GM12878 (cell line): ENCODE data around the gene GLA. TPM values are rescaled to one million over a fixed set of nuclear protein-coding genes. Genes with fewer than 3 reads are reported as not detected.

ENCODE experiments used
- ATAC-seq: fragments of 200-7000 bp; cut with Tn5 transposase; 3 replicates; pipeline ENCODE4 v1.9.1; 2020; ENCODE audit warnings: mild to moderate bottlenecking, moderate library complexity
- BruUV-seq: library from RNA; stranded (reverse); fragments of 400-500 nt; replicated peaks from 2 replicates; lab custom pipeline; 2021; lab: Mats Ljungman, UMichigan
- CTCF ChIA-PET: fragments of 300-600 bp; sonication (Branson Sonifier 250); formaldehyde crosslinking; extraction: SDS; loops from one replicate; lab custom pipeline; 2021; ENCODE audit warnings: inconsistent platforms; lab: Yijun Ruan, JAX
- POLR2A ChIA-PET: fragments of 350-600 bp; formaldehyde crosslinking; extraction: SDS; loops from one replicate; lab custom pipeline; 2021; ENCODE audit warnings: inconsistent platforms; lab: Charles Lee
- RAD21 ChIA-PET: fragments of 300-600 bp; sonication (Branson Sonifier 250); formaldehyde crosslinking; loops from one replicate; lab custom pipeline; 2023; ENCODE audit warnings: antibody characterized with exemption; ENCODE audit not compliant: unreplicated experiment; lab: Charles Lee
- SMC1A ChIA-PET: fragments of 300-600 bp; sonication (Branson Sonifier 250); formaldehyde crosslinking; loops from one replicate; lab custom pipeline; 2023; ENCODE audit not compliant: unreplicated experiment, uncharacterized antibody; lab: Charles Lee
- DNase-seq: peaks from one replicate; pipeline ENCODE4 v3.0.0-alpha.2; 2011; ENCODE audit warnings: low read depth, low spot score
- FAIRE-seq: peaks from 3 replicates; lab custom pipeline; 2011; peaks lifted over from hg19 to GRCh38; lab: Jason Lieb, UNC
- H2AFZ ChIP-seq: 2 replicates; pipeline ENCODE4 v1.6.0; 2011; ENCODE audit warnings: low read depth, low read length, control low read depth; ENCODE audit not compliant: control insufficient read depth
- H3K27ac ChIP-seq: 2 replicates; pipeline ENCODE4 v1.5.1; 2011; ENCODE audit warnings: control low read depth; ENCODE audit not compliant: control insufficient read depth, insufficient read depth
- H3K27me3 ChIP-seq, 2 experiments: replicated peaks in 1 of 2; 2 replicates each; pipeline versions ENCODE4 v1.6.0 to v1.6.1; 2011; ENCODE audit warnings: low read length in 1 of 2; ENCODE audit not compliant: control insufficient read depth in 2 of 2, insufficient read depth in 2 of 2
- H3K36me3 ChIP-seq, 2 experiments: 2 replicates each; pipeline ENCODE4 v1.5.1; 2011; ENCODE audit warnings: low read length in 1 of 2; ENCODE audit not compliant: control insufficient read depth in 2 of 2, insufficient read depth in 2 of 2
- H3K4me1 ChIP-seq: 2 replicates; pipeline ENCODE4 v1.6.1; 2011; ENCODE audit warnings: mild to moderate bottlenecking, low read length, moderate library complexity, mixed read lengths; ENCODE audit not compliant: control insufficient read depth, insufficient read depth
- H3K4me2 ChIP-seq: 2 replicates; pipeline ENCODE4 v1.6.0; 2011; ENCODE audit warnings: control low read depth; ENCODE audit not compliant: control insufficient read depth, insufficient read depth
- H3K4me3 ChIP-seq: fragments of 200-600 bp; sonication (generic); 2 replicates; pipeline ENCODE4 v1.5.1; 2016
- H3K79me2 ChIP-seq: 2 replicates; pipeline ENCODE4 v1.6.0; 2011; ENCODE audit warnings: low read length; ENCODE audit not compliant: control insufficient read depth, insufficient read depth
- H3K9ac ChIP-seq: 2 replicates; pipeline ENCODE4 v1.8.0; 2011; ENCODE audit warnings: low read length, control low read depth, mixed read lengths; ENCODE audit not compliant: control insufficient read depth, insufficient read depth
- H3K9me3 ChIP-seq: replicated peaks from 3 replicates; pipeline ENCODE4 v1.5.1; 2011; ENCODE audit warnings: mild to moderate bottlenecking, low read length; ENCODE audit not compliant: control insufficient read depth, insufficient read depth
- H4K20me1 ChIP-seq: 2 replicates; pipeline ENCODE4 v1.6.0; 2011; ENCODE audit not compliant: control insufficient read depth, insufficient read depth
- ATF7 ChIP-seq: fragments of 450-650 bp; IDR thresholded peaks from 2 replicates; pipeline ENCODE4 v1.6.1; 2016; ENCODE audit warnings: low read depth, mild to moderate bottlenecking
- BACH1 ChIP-seq: fragments of 450-650 bp; IDR thresholded peaks from 2 replicates; pipeline ENCODE4 v1.6.1; 2017; ENCODE audit warnings: mild to moderate bottlenecking, borderline replicate concordance
- IKZF2 ChIP-seq, 2 experiments: fragments of 450-650 bp; IDR thresholded peaks; 2 replicates each; pipeline ENCODE4 v1.6.1; 2017; ENCODE audit warnings: mild to moderate bottlenecking in 2 of 2, moderate library complexity in 2 of 2
- SIN3A ChIP-seq: IDR thresholded peaks from 2 replicates; pipeline ENCODE4 v1.6.1; 2012; ENCODE audit warnings: low read depth, low read length, improper control_type of control experiment
- SP1 ChIP-seq: IDR thresholded peaks from one replicate; pipeline ENCODE4 v1.6.1; 2011; ENCODE audit warnings: low read depth, low read length
- TCF7 ChIP-seq: IDR thresholded peaks from 2 replicates; pipeline ENCODE4 v1.6.1; 2014; ENCODE audit warnings: antibody characterized with exemption, borderline replicate concordance
- ZNF384 ChIP-seq: IDR thresholded peaks from 2 replicates; pipeline ENCODE4 v1.6.1; 2012; ENCODE audit warnings: low read depth, mild to moderate bottlenecking, low read length, improper control_type of control experiment, borderline replicate concordance
- ZZZ3 ChIP-seq: IDR thresholded peaks from 2 replicates; pipeline ENCODE4 v1.6.1; 2011; ENCODE audit warnings: low read depth; ENCODE audit not compliant: control insufficient read depth, insufficient read length
- WGBS: methylation state at CpG from one replicate; pipeline ENCODE4 v1.1.6; 2016; ENCODE audit warnings: low lambda C conversion rate; ENCODE audit not compliant: insufficient replicate concordance, insufficient coverage; ENCODE audit errors: missing lambda C conversion rate; 5-methylcytosine and 5-hydroxymethylcytosine counted together
- in situ Hi-C: fragments of 300-500 bp; cut with MboI; formaldehyde crosslinking; loops from 9 replicates; pipeline ENCODE4 v1.14.3; 2018; ENCODE audit warnings: mixed read lengths
- intact Hi-C: fragments of 100-400 bp; cut with micrococcal nuclease; formaldehyde crosslinking; loops from one replicate; pipeline ENCODE4 v1.14.2; 2022; ENCODE audit not compliant: unreplicated experiment
- polyA plus RNA-seq, 11 experiments: library from polyadenylated mRNA; depleted of rRNA in 4 of 11; unstranded in 6 of 11; stranded (reverse) in 5 of 11; fragments of >200 nt; fragmentation: Nextera tagmentation in 4 of 11; fragmentation: Illumina TruSeq in 1 of 11; extraction: Ambion mirVana in 4 of 11; extraction: Trizol in 1 of 11; gene quantifications; 1 replicate in 1 of 11; 2 replicates in 10 of 11; pipeline versions ENCODE4 v1.2.1 to v1.2.3, GENCODE V29; 2011 to 2016; ENCODE audit warnings: inconsistent platforms in 2 of 11, missing spikeins in 2 of 11, low read depth in 1 of 11
- total RNA-seq, 4 experiments: library from RNA; depleted of rRNA in 3 of 4; stranded (reverse); fragments of >200 nt in 3 of 4; fragmentation: Illumina TruSeq in 1 of 4; extraction: Trizol in 1 of 4; gene quantifications; 2 replicates each; pipeline versions ENCODE4 v1.2.1 to v1.2.3, GENCODE V29; 2013 to 2021
- TF ChIP-seq, protein P1 (sequence below): fragments of 450-650 bp; IDR thresholded peaks from 2 replicates; pipeline ENCODE4 v1.6.1; 2018; ENCODE audit warnings: borderline replicate concordance, mild to moderate bottlenecking; ENCODE audit not compliant: partially characterized antibody
- TF ChIP-seq, protein P2 (sequence below): fragments of 450-650 bp; IDR thresholded peaks from 2 replicates; pipeline ENCODE4 v1.6.1; 2017; ENCODE audit warnings: mild to moderate bottlenecking

Gene GLA
- total and polyA plus RNA-seq, 10 of the 15 experiments (the other 5 are each of a cell fraction or from before 2014, with no cell fraction given) = 23.8 to 66.4 (median 29.1) TPM

DNA sequence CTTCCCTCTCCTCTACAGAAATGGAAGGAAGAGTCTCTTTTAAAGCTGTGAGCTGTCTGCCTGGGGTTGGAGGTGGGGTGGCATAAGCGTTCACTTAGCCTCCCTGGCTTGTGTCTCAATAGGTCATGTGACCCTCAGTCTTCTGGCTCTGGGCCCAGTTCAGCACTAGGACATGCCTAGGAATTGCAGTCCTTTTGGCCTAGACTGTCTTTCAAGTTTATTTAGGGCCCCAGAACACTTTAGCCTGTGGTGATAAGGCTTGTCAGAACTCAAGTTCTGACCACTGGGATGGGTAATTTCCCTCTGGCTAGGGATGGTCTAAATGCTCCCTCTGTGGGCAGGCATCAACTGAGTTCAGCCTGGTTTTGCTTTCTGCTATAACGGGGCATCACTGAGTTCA lies 43.2 kb upstream of the GLA start:
- no peak for TF ChIP-seq SP1
- TF ChIP-seq, all 136 proteins: peak for 0
- no peak overlapping the region for H3K27ac ChIP-seq
- ChIA-PET CTCF (no interaction called here), RAD21 (no interaction called here), SMC1A (no interaction called here), POLR2A (no interaction called here)
- no peak overlapping the region for H2AFZ ChIP-seq
- BruUV-seq = no TSS peak
- H3K4me1 ChIP-seq = no peaks in the 10 kb centered on the region
- H3K9ac ChIP-seq = no peak overlapping the region
- ATAC-seq = no peak
- H3K79me2 ChIP-seq = no peaks in the 10 kb centered on the region
- DNase-seq = no peak
- H3K4me2 ChIP-seq = no peak overlapping the region
- H3K9me3 ChIP-seq = no peaks in the 10 kb centered on the region
- no peaks in the 10 kb centered on the region for H4K20me1 ChIP-seq
- intact Hi-C loops (no loop called here), in situ Hi-C loops (no loop called here)
- 65% methylated on average over 2 of the region's 2 CpGs for WGBS
- H3K36me3 ChIP-seq = no peaks in the 10 kb centered on the region
- no peak for FAIRE-seq
- H3K4me3 ChIP-seq = no peak overlapping the region
- no peaks in the 10 kb centered on the region for H3K27me3 ChIP-seq

DNA sequence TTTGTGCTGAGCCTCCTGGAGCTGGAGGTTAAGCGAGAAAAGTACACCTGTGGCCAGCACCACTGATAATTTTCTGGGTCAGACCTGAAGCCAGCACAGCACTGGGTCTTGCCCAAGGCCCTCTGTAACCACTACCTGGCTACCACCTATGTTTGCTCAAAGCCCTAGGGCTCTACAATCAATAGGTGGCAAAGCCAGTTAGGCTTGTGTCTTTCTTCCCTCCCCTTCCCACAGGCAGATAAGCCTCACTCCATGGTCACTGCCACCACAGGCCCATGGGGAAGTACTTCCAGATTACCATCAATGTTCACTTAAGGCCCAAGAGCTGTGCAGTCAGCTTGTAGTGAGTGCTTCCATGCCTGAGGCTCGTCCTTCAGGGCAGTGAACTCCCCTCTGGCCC lies 42.4 kb upstream of the GLA start:
- Histone ChIP-seq H2AFZ (no peak overlapping the region), H3K4me3 (no peak overlapping the region), H3K27ac (no peak overlapping the region), H3K79me2 (no peaks in the 10 kb centered on the region), H3K9me3 (no peaks in the 10 kb centered on the region), H3K4me1 (no peaks in the 10 kb centered on the region), H4K20me1 (no peaks in the 10 kb centered on the region), H3K27me3 (no peaks in the 10 kb centered on the region), H3K9ac (no peak overlapping the region), H3K4me2 (no peak overlapping the region), H3K36me3 (no peaks in the 10 kb centered on the region)
- in situ Hi-C loops (no loop called here), intact Hi-C loops (no loop called here)
- no peak for FAIRE-seq
- ChIA-PET POLR2A (interaction anchor here (0.6 kb wide), 1 partner anchor 360 kb away, joined by 3 read pairs; no protein-coding TSS in a partner anchor), CTCF (interaction anchor here (1.0 kb wide), 1 partner anchor 37 kb away, joined by 3 read pairs; no protein-coding TSS in a partner anchor), RAD21 (no interaction called here), SMC1A (no interaction called here)
- ATAC-seq = no peak
- TF ChIP-seq TCF7 (no peak), ATF7 (no peak), ZZZ3 (no peak), BACH1 (no peak), ZNF384 (no peak), SIN3A (no peak), IKZF2 (IDR thresholded peaks at IDR 0.05) (no peak)
- TF ChIP-seq, protein P1, sequence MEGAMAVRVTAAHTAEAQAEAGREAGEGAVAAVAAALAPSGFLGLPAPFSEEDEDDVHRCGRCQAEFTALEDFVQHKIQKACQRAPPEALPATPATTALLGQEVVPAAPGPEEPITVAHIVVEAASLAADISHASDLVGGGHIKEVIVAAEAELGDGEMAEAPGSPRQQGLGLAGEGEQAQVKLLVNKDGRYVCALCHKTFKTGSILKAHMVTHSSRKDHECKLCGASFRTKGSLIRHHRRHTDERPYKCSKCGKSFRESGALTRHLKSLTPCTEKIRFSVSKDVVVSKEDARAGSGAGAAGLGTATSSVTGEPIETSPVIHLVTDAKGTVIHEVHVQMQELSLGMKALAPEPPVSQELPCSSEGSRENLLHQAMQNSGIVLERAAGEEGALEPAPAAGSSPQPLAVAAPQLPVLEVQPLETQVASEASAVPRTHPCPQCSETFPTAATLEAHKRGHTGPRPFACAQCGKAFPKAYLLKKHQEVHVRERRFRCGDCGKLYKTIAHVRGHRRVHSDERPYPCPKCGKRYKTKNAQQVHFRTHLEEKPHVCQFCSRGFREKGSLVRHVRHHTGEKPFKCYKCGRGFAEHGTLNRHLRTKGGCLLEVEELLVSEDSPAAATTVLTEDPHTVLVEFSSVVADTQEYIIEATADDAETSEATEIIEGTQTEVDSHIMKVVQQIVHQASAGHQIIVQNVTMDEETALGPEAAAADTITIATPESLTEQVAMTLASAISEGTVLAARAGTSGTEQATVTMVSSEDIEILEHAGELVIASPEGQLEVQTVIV = no peak
- TF ChIP-seq, protein P2, sequence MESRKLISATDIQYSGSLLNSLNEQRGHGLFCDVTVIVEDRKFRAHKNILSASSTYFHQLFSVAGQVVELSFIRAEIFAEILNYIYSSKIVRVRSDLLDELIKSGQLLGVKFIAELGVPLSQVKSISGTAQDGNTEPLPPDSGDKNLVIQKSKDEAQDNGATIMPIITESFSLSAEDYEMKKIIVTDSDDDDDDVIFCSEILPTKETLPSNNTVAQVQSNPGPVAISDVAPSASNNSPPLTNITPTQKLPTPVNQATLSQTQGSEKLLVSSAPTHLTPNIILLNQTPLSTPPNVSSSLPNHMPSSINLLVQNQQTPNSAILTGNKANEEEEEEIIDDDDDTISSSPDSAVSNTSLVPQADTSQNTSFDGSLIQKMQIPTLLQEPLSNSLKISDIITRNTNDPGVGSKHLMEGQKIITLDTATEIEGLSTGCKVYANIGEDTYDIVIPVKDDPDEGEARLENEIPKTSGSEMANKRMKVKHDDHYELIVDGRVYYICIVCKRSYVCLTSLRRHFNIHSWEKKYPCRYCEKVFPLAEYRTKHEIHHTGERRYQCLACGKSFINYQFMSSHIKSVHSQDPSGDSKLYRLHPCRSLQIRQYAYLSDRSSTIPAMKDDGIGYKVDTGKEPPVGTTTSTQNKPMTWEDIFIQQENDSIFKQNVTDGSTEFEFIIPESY = no peak
- BruUV-seq = no TSS peak
- 37% methylated on average over 2 of the region's 2 CpGs for WGBS
- DNase-seq = no peak
